NCI-H1092 (cell line): Measurements from ENCODE around the gene RAE1.
"Not testable (repeated sequence)": the region's sequence is repeated elsewhere in the genome, so short reads cannot be mapped to it uniquely, and the experiment has no call there.

Experiments
- DNase-seq: peaks from one replicate; lab custom pipeline; 2025; lab: John Stamatoyannopoulos, UW

The RAE1 gene

GRCh38 chr20:57415771-57416170 lies 64.7 kb downstream of the RAE1 start:
- no peak for DNase-seq

- DNase-seq: no peak
Measured at GRCh38 chr20:57416296-57417022, 65.4 kb downstream of the RAE1 start.

GRCh38 chr20:57417051-57417689 lies 66.1 kb downstream of the RAE1 start:
- no peak for DNase-seq

GRCh38 chr20:57417830-57418780 lies 67.0 kb downstream of the RAE1 start:
- DNase-seq: no peak

GRCh38 chr20:57419479-57419878 lies 68.4 kb downstream of the RAE1 start:
- not testable (repeated sequence) for DNase-seq

- no peak for DNase-seq
Measured at GRCh38 chr20:57420571-57421252, 69.7 kb downstream of the RAE1 start.

GRCh38 chr20:57421253-57422220 lies 70.5 kb downstream of the RAE1 start:
- DNase-seq: no peak

- no peak for DNase-seq
Measured at GRCh38 chr20:57422254-57422653, 71.2 kb downstream of the RAE1 start.

GRCh38 chr20:57425150-57426013 lies 74.3 kb downstream of the RAE1 start:
- no peak for DNase-seq

- DNase-seq: no peak
Measured at GRCh38 chr20:57426271-57426689, 75.2 kb downstream of the RAE1 start.

- DNase-seq: no peak
Measured at GRCh38 chr20:57426831-57427230, 75.8 kb downstream of the RAE1 start.

- DNase-seq: no peak
Measured at GRCh38 chr20:57428324-57429158, 77.5 kb downstream of the RAE1 start.
